ENCODE measurements around the gene GPN3. TPM values are rescaled to one million over a fixed set of nuclear protein-coding genes. Genes with fewer than 3 reads are reported as not detected.

Gene GPN3
- total and polyA plus RNA-seq, 2 of the 4 experiments (the other 2 are of a cell fraction): 7.7 to 14.9 TPM

DNA sequence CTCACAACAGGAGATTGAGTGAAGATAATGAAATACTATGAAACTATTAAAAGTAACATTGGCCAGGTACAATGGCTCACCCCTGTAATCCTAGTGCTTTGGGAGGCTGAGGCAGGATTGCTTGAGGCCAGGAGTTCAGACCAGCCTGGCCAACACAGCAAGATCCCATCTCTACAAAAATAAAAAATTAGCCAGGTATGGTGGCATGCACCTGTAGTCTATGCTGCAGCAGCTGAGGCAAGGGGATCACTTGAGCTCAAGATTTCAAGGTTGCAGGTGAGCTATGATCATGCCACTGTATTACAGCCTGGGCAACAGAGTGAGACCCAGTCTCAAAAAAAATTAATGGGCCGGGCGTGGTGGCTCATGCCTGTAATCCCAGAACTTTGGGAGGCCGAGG lies 48.9 kb upstream of the GPN3 start:
- no CpG with 5 or more reads among the region's 3 CpGs for WGBS, 2 experiments (ENCODE audit: extremely low coverage in 2 of 2, insufficient read length in 1 of 2)
- POLR2A ChIA-PET (ENCODE audit: unreplicated experiment): no interaction called here

More for the DNA sequence above, 48.9 kb upstream of the GPN3 start:
- TF ChIP-seq MXI1 (IDR thresholded peaks at IDR 0.05; ENCODE audit: borderline replicate concordance, low read depth, low read length): no peak
- no peak overlapping the region for H3K14ac ChIP-seq (replicated peaks; ENCODE audit: low read depth, low read length)
- H3K9me1 ChIP-seq (ENCODE audit: insufficient read depth, low read length): no peaks in the 10 kb centered on the region
- H2BK20ac ChIP-seq (ENCODE audit: low read depth, low read length): no peak overlapping the region
- no peak overlapping the region for H3K18ac ChIP-seq (ENCODE audit: low read depth, low read length)
- no peaks in the 10 kb centered on the region for H4K20me1 ChIP-seq (ENCODE audit: insufficient read depth, low read length)
- H3K79me1 ChIP-seq (ENCODE audit: low read depth in 1 of 2, low read length in 2 of 2): no peaks in the 10 kb centered on the region
- no peak overlapping the region for H3K4me3 ChIP-seq (ENCODE audit: insufficient read depth, low read depth, low read length)
- H3K9me3 ChIP-seq (ENCODE audit: control insufficient read depth, insufficient read depth, low read length): no peaks in the 10 kb centered on the region
- ATAC-seq (ENCODE audit: low read depth) (no peak), DNase-seq (no peak)
- CTCF ChIA-PET: no interaction called here
- no peak overlapping the region for H4K8ac ChIP-seq (ENCODE audit: low read depth in 2 of 2, low read length in 2 of 2)
- intact Hi-C loops (cut with micrococcal nuclease): no loop called here
- dilution Hi-C loops (cut with HindIII; ENCODE audit: low sequenced_read_pairs, unreplicated experiment): no loop called here
- H2AK9ac ChIP-seq (replicated peaks; ENCODE audit: low read depth, low read length, poor library complexity): no peak overlapping the region
- in situ Hi-C loops (cut with MboI; ENCODE audit: low sequenced_read_pairs): no loop called here
- H3K4me1 ChIP-seq (ENCODE audit: control insufficient read depth, insufficient read depth, low read length): no peaks in the 10 kb centered on the region
- H2BK120ac ChIP-seq (ENCODE audit: low read depth, low read length): no peak overlapping the region
- H3K4ac ChIP-seq (ENCODE audit: low read depth, low read length): no peak overlapping the region
- no peaks in the 10 kb centered on the region for H3K36me3 ChIP-seq (ENCODE audit: control insufficient read depth, insufficient read depth, low read length)
- H3K23ac ChIP-seq (ENCODE audit: low read depth, low read length): no peak overlapping the region
- H2AFZ ChIP-seq (replicated peaks; ENCODE audit: low read length, poor library complexity): no peak overlapping the region
- no peak overlapping the region for H2BK15ac ChIP-seq (ENCODE audit: low read depth, low read length)
- no peak overlapping the region for H3K9ac ChIP-seq (ENCODE audit: low read depth, low read length)
- H3K4me2 ChIP-seq (ENCODE audit: low read depth, low read length): no peak overlapping the region
- H3K56ac ChIP-seq (ENCODE audit: extremely low read depth, insufficient read depth, low read length): no peak overlapping the region
- no peak overlapping the region for H2AK5ac ChIP-seq (ENCODE audit: low read depth, low read length)
- H4K5ac ChIP-seq (ENCODE audit: low read depth, low read length): no peak overlapping the region
- no peak overlapping the region for H3K27ac ChIP-seq (ENCODE audit: insufficient read depth, low read length)
- H3K27me3 ChIP-seq (ENCODE audit: control insufficient read depth, insufficient read depth, low read length): no peaks in the 10 kb centered on the region
- H2BK5ac ChIP-seq (ENCODE audit: low read depth, low read length, poor library complexity, severe bottlenecking): no peak overlapping the region
- no TSS peak for BruUV-seq (replicated peaks)
- no peak overlapping the region for H4K91ac ChIP-seq (ENCODE audit: insufficient read depth, low read depth, low read length)

Data from IMR-90 (cell line).